Measurements from ENCODE around the gene WDR38.
A peak's percentile ranks its signal among the peaks of the same experiment; 100 is the strongest.

WDR38 gene

DNA sequence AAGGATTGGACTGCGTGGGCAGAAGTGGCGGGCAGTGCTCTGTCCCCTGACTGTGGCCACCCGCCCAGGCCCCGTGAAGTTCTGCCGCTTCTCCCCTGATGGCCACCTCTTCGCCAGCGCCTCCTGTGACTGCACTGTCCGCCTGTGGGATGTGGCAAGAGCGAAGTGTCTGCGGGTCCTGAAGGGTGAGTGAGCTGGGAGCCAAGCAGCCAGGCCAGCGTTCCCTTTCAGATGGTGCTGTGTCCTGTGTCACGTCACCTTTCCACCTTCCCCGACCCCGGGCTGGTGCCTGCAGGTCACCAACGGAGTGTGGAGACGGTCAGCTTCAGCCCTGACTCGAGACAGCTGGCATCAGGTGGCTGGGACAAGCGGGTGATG is 2.3 kb downstream of the WDR38 start:
- in situ Hi-C loops (cut with HindIII; ENCODE audit: low pct_unique_long_range_greater_than_20kb, low sequenced_read_pairs), result no loop called here
- DNase-seq (ENCODE audit: low read depth in 1 of 2, low spot score in 1 of 2), result no peak
- TF ChIP-seq JUND (IDR thresholded peaks at IDR 0.05; ENCODE audit: low read depth), result no peak

DNA sequence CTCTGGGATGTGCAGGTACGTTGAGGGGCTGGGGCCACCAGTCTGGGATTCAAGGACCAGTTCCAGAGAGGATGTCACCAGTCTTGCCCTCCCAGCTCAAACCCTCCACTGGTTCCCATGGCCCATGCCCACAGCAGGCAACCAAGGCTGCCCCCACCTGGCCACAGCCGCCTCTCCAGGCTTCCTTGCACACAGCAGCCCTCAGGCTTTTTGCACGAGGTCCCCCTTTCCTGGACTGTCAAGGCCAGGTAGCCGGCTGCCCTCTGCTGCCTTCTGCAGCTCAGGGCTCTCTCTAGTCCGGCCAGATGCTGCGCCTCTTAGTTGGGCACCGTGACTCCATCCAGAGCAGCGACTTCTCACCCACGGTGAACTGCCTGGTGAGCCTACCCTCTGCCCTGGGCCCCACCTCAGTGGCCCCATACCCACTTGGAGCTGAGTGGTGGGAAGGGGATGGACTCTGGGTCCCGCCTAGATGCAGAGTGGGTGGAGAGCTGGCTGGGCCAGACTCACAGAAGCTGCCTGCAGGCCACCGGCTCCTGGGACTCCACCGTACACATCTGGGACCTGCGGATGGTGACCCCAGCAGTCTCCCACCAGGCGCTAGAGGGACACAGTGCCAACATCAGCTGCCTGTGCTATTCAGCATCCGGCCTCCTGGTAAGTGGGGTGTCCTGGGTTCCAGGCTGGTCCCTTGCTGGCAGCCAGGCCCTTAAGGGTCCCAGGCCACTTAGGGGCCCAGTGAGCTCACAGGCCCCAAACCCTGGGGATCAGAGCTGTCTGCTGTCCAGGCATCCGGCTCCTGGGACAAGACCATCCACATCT is 2.9 kb downstream of the WDR38 start:
- no peak for TF ChIP-seq JUND (IDR thresholded peaks at IDR 0.05; ENCODE audit: low read depth)
- DNase-seq (ENCODE audit: low read depth in 1 of 2, low spot score in 1 of 2), result peak in 1 of 2 experiments; percentile 54
- in situ Hi-C loops (cut with HindIII; ENCODE audit: low pct_unique_long_range_greater_than_20kb, low sequenced_read_pairs), result no loop called here

DNA sequence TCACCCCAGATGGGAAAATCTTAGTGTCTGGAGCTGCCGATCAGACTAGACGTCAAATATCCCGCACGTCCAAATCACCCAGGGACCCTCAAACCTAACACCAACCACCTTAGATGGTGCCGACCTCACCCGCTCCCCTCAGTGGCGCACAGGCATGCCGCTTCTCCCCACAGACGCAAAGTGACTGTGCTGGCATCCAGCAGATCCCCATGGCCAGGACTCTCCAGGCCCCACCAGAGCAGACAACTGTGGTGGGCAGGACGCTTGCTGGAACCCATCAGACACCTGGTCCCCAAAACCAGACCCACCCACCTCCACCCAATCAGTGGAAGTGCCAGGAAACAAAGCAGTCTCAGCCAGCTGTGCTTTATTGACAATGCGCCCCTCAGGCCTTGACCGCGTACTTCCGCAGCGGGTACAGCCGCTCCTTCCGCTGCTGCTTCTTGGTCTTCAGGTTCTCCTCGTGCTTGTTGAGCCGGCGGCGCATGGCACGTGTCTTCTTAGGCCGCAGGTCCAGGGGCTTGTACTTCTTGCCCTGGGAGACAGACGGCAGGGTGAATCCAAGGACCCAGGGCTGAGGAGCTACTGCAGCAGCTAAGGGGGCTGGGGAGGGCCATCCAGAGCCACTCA is 4.4 kb downstream of the WDR38 start:
- no peak for TF ChIP-seq JUND (IDR thresholded peaks at IDR 0.05; ENCODE audit: low read depth)
- in situ Hi-C loops (cut with HindIII; ENCODE audit: low pct_unique_long_range_greater_than_20kb, low sequenced_read_pairs), result no loop called here
- no peak for DNase-seq (ENCODE audit: low read depth in 1 of 2, low spot score in 1 of 2)

DNA sequence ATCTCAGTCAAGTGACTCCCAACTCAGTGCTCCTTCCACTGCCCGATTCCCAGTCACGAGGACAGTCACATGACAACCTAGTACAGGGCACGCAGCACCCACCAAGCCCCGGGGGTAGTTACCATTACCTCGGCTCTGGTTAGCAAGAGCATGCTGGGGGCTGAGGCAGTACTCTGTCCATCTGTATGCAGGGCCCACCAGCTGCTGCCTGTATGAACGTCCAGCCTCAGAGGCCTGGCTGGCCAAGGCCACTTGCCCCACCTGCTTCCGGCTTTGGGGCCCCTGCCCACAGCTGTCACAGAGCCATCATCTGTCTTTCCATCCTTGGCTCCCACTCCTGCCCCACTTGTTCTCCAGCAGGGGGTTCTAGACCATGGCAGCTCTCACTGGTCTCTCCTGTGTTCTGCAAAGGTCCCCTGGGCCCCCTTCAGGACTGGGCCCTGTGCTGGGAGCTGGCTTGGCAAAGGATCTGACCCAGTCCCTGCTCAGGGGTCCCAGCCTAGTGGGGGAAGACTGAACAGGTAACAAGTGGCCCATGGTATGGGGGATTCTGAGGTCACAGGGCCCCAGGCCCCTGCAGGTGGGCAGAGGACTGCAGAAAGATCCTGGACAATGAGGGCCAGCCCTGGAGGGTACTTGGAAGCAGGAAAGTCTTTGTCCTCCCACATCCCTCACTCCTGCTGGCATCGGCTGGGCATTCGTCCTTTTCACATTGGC is 5.2 kb downstream of the WDR38 start:
- in situ Hi-C loops (cut with HindIII; ENCODE audit: low pct_unique_long_range_greater_than_20kb, low sequenced_read_pairs), result no loop called here
- no peak for TF ChIP-seq JUND (IDR thresholded peaks at IDR 0.05; ENCODE audit: low read depth)
- DNase-seq (ENCODE audit: low read depth in 1 of 2, low spot score in 1 of 2), result no peak

DNA sequence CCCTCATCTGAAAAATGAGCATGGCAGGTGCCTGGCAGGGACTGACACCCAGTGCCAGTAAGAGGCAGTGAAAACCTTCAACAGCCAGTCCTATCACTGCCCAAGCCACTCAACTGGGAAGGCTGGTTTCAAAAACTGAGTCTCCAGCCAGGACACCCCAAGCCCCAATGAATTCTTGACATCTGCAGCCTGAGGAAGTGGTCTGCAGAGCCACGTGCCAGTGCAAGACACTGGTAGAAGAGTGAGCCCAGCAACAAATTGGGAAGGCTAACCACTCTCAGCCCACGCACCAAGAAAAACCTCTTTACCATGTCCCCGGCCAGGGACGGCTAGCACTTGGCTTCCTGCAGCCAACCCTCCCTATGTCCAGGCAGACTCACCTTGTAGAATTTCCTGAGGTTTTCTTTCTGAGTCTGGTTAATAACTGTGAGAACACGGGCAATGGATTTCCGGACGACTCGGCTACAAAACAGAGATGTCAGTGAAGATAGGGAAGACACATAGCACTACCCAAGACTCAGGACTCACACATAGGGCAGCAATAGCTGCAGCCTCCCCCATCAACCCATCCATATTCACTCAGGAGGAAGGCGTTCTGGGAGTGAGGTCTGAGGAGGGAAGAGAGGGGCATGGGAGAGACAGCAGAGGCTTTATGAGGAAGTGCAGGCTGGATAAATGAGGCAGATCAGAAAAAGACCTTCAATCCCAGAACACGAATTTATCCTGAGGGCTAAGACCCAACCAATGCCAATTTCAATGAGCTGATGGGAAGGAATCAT is 6.7 kb downstream of the WDR38 start:
- in situ Hi-C loops (cut with HindIII; ENCODE audit: low pct_unique_long_range_greater_than_20kb, low sequenced_read_pairs), result no loop called here
- no peak for DNase-seq (ENCODE audit: low read depth in 1 of 2, low spot score in 1 of 2)
- no peak for TF ChIP-seq JUND (IDR thresholded peaks at IDR 0.05; ENCODE audit: low read depth)

DNA sequence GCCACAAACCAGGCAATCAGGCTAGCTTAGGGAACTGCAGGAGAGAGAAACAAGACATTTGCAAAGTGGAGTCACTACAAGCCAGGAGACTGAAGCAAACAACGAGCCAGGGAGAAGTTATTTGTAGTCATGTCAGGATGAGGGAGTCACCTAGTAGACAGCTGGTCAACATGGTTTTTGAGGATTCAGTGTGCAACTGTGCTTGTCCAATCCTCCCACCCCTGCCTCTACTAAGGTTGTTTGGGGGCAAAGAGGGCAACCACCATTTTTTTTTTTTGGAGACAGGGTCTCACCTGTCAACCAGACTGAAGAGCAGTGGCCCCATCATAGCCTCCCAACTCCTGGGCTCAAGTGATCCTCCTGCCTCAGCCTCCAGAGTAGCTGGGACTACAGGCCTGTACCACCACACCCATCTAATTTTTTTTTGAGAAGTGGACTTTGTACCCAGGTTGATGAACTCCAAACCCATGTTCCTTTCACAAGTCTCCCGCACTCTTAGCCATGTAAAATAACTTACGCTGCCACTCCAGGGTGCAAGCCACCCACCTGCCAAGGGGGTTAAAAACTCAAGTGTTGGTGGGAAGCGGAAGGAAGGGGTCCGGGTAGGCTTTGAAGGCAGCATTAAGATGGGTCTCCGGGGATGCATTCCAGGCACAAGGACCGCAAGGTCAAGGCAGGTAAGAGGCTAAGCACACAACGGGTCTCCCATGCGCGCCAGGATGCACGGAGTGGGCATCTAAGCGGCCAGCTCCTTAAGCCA is 7.5 kb downstream of the WDR38 start:
- no peak for TF ChIP-seq JUND (IDR thresholded peaks at IDR 0.05; ENCODE audit: low read depth)
- in situ Hi-C loops (cut with HindIII; ENCODE audit: low pct_unique_long_range_greater_than_20kb, low sequenced_read_pairs), result no loop called here
- no peak for DNase-seq (ENCODE audit: low read depth in 1 of 2, low spot score in 1 of 2)

DNA sequence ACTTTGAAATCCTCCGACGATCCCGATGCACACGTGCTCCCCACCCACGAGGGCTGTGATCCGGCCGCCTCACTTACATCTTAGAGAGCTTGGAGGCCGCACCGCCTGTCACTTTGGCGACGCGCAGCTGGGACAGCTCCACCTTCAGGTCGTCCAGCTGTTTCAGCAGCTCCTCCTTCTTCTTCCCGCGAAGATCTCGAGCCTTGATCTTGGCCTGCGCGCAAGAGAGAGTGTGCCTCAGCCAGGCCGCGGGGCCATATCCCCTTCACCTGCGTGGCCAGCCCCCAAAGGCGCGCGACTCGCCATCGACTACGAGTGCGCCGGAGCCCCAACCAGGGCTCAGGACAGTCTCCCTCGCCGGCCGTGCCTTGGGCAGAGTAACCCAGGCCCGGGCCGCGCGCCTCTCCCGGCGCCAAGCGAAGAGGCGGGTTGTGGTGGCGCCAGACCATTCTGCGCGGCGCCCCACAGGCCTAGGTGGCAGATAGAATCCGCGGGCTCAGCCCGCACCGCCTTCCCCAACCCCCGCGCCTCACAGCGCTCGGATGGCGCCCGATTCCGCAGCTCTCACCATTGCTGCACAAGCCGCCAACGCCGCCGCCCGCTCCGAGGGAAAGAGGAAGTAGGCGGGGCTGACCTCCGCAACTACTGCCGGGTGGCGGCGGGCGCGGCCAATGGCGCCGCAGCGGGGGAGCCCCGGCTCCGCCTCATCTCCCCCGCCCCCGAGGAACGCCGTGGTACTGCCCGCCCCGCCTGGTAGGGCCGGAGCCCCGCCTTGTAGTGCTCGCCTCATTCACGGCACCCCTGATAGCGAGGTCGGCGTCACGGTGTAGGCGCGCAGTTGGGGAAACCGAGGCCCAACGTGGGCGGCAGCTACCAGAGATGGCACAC is 8.3 kb downstream of the WDR38 start, which contains the start of the genes ARPC5L and RPL35:
Gene ARPC5L, plus strand, starts transcription at position 789 of the 888 bp plus-strand sequence. CDS start 7,161 bp downstream, outside the sequence.
Gene RPL35, minus strand, starts transcription at position 616 of the 888 bp plus-strand sequence. Its CDS starts 45 bp downstream, at position 571.
- no peak for TF ChIP-seq JUND (IDR thresholded peaks at IDR 0.05; ENCODE audit: low read depth)
- in situ Hi-C loops (cut with HindIII; ENCODE audit: low pct_unique_long_range_greater_than_20kb, low sequenced_read_pairs), result no loop called here
- peak; percentile 97 for DNase-seq (ENCODE audit: low read depth in 1 of 2, low spot score in 1 of 2)

DNA sequence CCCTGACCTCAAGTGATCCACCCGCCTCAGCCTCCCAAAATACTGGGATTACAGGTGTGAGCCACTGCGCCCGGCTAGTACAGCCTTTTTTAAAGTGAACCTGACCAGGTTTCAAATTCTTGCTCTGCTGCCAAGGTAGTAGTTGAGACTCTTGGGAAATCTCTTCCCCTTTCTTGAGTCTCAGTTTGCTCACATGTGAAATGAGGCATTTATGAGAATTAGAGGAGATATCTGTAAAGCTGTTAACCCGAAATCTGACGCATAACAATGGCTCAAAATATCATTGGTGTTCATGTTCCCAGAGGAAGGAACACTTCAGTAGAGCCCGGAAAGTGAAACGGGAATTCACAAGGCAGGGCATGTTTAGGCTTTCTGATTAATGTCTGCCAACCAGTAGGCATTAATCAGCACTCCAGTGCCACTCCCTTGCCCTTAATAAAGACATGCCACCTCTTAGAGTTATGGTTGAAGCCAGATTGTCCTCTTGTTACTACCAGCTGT is 10.2 kb downstream of the WDR38 start:
- no peak for DNase-seq (ENCODE audit: low read depth in 1 of 2, low spot score in 1 of 2)
- in situ Hi-C loops (cut with HindIII; ENCODE audit: low pct_unique_long_range_greater_than_20kb, low sequenced_read_pairs), result no loop called here
- TF ChIP-seq JUND (IDR thresholded peaks at IDR 0.05; ENCODE audit: low read depth), result no peak

DNA sequence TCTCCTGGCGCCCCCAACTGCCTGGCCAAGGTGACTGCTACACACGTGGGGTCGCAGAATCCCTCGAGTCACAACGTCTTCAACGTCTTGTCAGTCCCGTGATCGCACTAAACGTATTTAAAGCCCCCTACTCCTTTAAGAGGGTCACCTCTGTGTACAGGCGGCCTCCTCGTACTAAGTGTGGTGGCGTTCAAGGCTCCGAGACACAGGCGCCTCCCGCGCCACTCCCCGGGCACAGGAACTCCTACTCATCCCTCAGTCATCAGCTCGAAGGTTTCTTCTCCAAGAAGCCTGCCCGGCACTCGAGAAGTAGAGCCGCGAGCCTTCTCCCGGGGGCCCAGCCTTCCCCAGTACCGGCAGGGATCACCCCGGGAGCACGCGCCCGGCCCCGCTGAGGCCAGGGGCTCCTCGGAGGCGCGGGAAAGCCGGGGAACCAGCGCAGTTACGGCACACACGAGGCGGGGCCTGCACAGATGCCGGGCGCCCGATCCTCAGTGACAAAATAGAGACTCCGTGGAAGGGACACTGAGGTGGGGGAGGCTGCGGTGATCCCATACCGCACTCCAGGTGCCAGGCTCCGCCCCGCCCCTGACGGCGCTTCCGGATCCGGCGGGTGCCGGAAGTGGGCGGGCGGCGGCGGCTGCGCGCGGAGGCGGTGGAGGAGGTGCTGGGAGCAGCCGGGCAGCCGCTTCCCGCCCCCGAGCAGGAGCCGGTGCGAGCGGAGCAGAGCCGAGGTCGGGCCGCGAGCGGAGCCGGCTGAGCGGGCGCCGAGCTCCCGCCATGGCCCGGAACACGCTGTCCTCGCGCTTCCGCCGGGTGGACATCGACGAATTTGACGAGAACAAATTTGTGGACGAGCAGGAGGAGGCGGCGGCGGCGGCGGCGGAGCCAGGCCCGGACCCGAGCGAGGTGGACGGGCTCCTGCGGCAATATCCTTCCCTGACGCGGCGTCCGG is 15.5 kb downstream of the WDR38 start:
- DNase-seq (ENCODE audit: low read depth in 1 of 2, low spot score in 1 of 2), result peak; percentile 96 to 98
- no peak for TF ChIP-seq JUND (IDR thresholded peaks at IDR 0.05; ENCODE audit: low read depth)
- in situ Hi-C loops (cut with HindIII; ENCODE audit: low pct_unique_long_range_greater_than_20kb, low sequenced_read_pairs), result no loop called here
